Right lobe of liver (tissue), 4 donors: Measurements from ENCODE around the gene SART3.

Experiments
- POLR2A ChIP-seq: fragments of 450-650 bp; IDR thresholded peaks from one replicate; pipeline ENCODE4 v1.6.1; 2017; ENCODE audit warnings: antibody characterized with exemption, mild to moderate bottlenecking
- TF ChIP-seq, protein P1 (sequence below), 4 donors: fragments of 200-600 bp in 3 of 4; fragments of 450-650 bp in 1 of 4; IDR thresholded peaks; one replicate each; pipeline versions ENCODE4 v1.5.1 to v1.8.0; 2016 to 2022; ENCODE audit warnings: antibody characterized with exemption in 4 of 4, mild to moderate bottlenecking in 2 of 4
- donor health status: DM: no; HTN: no; CAD: no.
- donor health status: DM: no; HTN: no; CAD: no.
- donor health status: DM: no; HTN: yes; CAD: no.

GRCh38 chr12:108589028-108589839 lies 28.3 kb upstream of the SART3 start:
- TF ChIP-seq, protein P1, sequence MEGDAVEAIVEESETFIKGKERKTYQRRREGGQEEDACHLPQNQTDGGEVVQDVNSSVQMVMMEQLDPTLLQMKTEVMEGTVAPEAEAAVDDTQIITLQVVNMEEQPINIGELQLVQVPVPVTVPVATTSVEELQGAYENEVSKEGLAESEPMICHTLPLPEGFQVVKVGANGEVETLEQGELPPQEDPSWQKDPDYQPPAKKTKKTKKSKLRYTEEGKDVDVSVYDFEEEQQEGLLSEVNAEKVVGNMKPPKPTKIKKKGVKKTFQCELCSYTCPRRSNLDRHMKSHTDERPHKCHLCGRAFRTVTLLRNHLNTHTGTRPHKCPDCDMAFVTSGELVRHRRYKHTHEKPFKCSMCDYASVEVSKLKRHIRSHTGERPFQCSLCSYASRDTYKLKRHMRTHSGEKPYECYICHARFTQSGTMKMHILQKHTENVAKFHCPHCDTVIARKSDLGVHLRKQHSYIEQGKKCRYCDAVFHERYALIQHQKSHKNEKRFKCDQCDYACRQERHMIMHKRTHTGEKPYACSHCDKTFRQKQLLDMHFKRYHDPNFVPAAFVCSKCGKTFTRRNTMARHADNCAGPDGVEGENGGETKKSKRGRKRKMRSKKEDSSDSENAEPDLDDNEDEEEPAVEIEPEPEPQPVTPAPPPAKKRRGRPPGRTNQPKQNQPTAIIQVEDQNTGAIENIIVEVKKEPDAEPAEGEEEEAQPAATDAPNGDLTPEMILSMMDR (IDR thresholded peaks at IDR 0.05): no peak
- TF ChIP-seq POLR2A: no peak
